Keratinocyte (primary cell): ENCODE measurements around the gene OBI1. TPM values are rescaled to one million over a fixed set of nuclear protein-coding genes. Genes with fewer than 3 reads are reported as not detected.

Experiments used
- DNase-seq: peaks from one replicate; pipeline ENCODE4 v3.0.0-alpha.2; 2011; ENCODE audit warnings: low read depth, missing footprints, low spot score
- FAIRE-seq: peaks from 2 replicates; lab custom pipeline; 2011; peaks lifted over from hg19 to GRCh38; lab: Jason Lieb, UNC
- H2AFZ ChIP-seq: 2 replicates; pipeline ENCODE4 v1.6.0; 2012; ENCODE audit warnings: low read length, control low read depth, inconsistent platforms; ENCODE audit not compliant: control insufficient read depth
- H3K27ac ChIP-seq: 2 replicates; pipeline ENCODE4 v1.5.1; 2011; ENCODE audit warnings: low read length; ENCODE audit not compliant: control insufficient read depth, insufficient read depth
- H3K27me3 ChIP-seq: 3 replicates; pipeline ENCODE4 v1.6.0; 2011; ENCODE audit warnings: low read length; ENCODE audit not compliant: control insufficient read depth, insufficient read depth; ENCODE audit errors: extremely low read depth
- H3K36me3 ChIP-seq, 2 experiments: 2 replicates in 1 of 2; 3 replicates in 1 of 2; pipeline ENCODE4 v1.5.1; 2011; ENCODE audit warnings: low read length in 2 of 2, mild to moderate bottlenecking in 1 of 2; ENCODE audit not compliant: control insufficient read depth in 2 of 2, insufficient read depth in 2 of 2; ENCODE audit errors: extremely low read depth in 1 of 2
- H3K4me1 ChIP-seq: 3 replicates; pipeline ENCODE4 v1.5.1; 2011; ENCODE audit warnings: low read length; ENCODE audit not compliant: control insufficient read depth, insufficient read depth; ENCODE audit errors: extremely low read depth
- H3K4me2 ChIP-seq: 3 replicates; pipeline ENCODE4 v1.6.0; 2011; ENCODE audit warnings: low read depth, low read length; ENCODE audit not compliant: control insufficient read depth, insufficient read depth; ENCODE audit errors: extremely low read depth
- H3K4me3 ChIP-seq, 3 experiments: fragments of 200-600 bp in 1 of 3; sonication (generic) in 1 of 3; 2 replicates in 2 of 3; 3 replicates in 1 of 3; pipeline ENCODE4 v1.5.1; 2011 to 2016; ENCODE audit warnings: low read length in 3 of 3, mild to moderate bottlenecking in 3 of 3, control low read depth in 2 of 3, inconsistent platforms in 1 of 3, low read depth in 1 of 3, mixed read lengths in 1 of 3, mixed run types in 1 of 3, moderate library complexity in 1 of 3; ENCODE audit not compliant: control insufficient read depth in 2 of 3, insufficient read depth in 2 of 3; ENCODE audit errors: extremely low read depth in 1 of 3
- H3K79me2 ChIP-seq: 2 replicates; pipeline ENCODE4 v1.6.0; 2012; ENCODE audit warnings: low read length; ENCODE audit not compliant: control insufficient read depth, insufficient read depth
- H3K9ac ChIP-seq: 3 replicates; pipeline ENCODE4 v1.6.0; 2011; ENCODE audit warnings: low read length; ENCODE audit not compliant: control insufficient read depth, insufficient read depth; ENCODE audit errors: extremely low read depth
- H3K9me1 ChIP-seq: 3 replicates; pipeline ENCODE4 v1.6.0; 2011; ENCODE audit warnings: low read length; ENCODE audit not compliant: control insufficient read depth, insufficient read depth; ENCODE audit errors: extremely low read depth
- H3K9me3 ChIP-seq: 2 replicates; pipeline ENCODE4 v1.5.1; 2012; ENCODE audit warnings: low read depth, low read length; ENCODE audit not compliant: control insufficient read depth
- H4K20me1 ChIP-seq: 3 replicates; pipeline ENCODE4 v1.6.0; 2011; ENCODE audit warnings: low read length; ENCODE audit not compliant: control insufficient read depth, insufficient read depth; ENCODE audit errors: extremely low read depth
- EZH2 ChIP-seq: IDR thresholded peaks from one replicate; pipeline ENCODE4 v1.6.1; 2012; ENCODE audit warnings: inconsistent platforms, mild to moderate bottlenecking, low read length, moderate library complexity
- dilution Hi-C: fragments of 300-500 bp; cut with MboI; formaldehyde crosslinking; loops from one replicate; pipeline ENCODE4 v1.7.0; 2020; ENCODE audit warnings: low sequenced_read_pairs; ENCODE audit not compliant: extremely low pct_ligation_motif_present
- polyA plus RNA-seq, 5 experiments: library from polyadenylated mRNA; depleted of rRNA in 3 of 5; stranded (reverse) in 3 of 5; stranded (forward) in 1 of 5; unstranded in 1 of 5; fragments of >200 nt; gene quantifications; 1 replicate in 1 of 5; 2 replicates in 3 of 5; 3 replicates in 1 of 5; pipeline versions ENCODE4 v1.2.1 to v1.2.3, GENCODE V29; 2011 to 2012; ENCODE audit warnings: missing spikeins in 2 of 5, low read depth in 1 of 5, low replicate concordance in 1 of 5
- TF ChIP-seq, protein P1 (sequence below), 3 experiments: IDR thresholded peaks in 1 of 3; conservative IDR thresholded peaks in 1 of 3; optimal IDR thresholded peaks in 1 of 3; 2 replicates in 2 of 3; 3 replicates in 1 of 3; pipeline versions ENCODE3 to v1.5.1; 2011; ENCODE audit warnings: low read length in 3 of 3, mild to moderate bottlenecking in 3 of 3, moderate library complexity in 2 of 3, control low read depth in 1 of 3, inconsistent platforms in 1 of 3; ENCODE audit not compliant: insufficient read depth in 2 of 3; ENCODE audit errors: extremely low read depth in 1 of 3

Gene OBI1
- polyA plus RNA-seq, 1 donor (not counting 4 experiments of a cell fraction or from before 2014, with no cell fraction given) = 14.4 TPM

DNA sequence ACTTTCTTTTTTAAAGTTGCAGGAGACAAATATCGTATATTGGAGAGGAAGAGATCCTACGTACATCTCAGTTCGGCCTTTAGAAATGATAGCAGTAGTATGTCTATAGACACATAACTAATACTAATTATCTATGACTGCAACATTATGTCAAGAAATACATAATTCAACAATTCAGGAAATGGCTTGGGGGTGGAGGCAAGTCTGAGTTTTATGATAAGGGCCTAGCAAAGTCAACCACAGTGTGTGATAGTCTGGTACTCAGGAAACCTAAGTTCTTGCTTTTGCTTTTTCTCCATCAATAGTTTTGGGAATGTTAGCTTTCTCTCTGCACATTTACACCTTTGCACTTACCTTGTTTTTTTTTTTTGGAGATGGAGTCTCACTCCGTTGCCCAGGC is 27.5 kb upstream of the OBI1 start:
- TF ChIP-seq, protein P1, sequence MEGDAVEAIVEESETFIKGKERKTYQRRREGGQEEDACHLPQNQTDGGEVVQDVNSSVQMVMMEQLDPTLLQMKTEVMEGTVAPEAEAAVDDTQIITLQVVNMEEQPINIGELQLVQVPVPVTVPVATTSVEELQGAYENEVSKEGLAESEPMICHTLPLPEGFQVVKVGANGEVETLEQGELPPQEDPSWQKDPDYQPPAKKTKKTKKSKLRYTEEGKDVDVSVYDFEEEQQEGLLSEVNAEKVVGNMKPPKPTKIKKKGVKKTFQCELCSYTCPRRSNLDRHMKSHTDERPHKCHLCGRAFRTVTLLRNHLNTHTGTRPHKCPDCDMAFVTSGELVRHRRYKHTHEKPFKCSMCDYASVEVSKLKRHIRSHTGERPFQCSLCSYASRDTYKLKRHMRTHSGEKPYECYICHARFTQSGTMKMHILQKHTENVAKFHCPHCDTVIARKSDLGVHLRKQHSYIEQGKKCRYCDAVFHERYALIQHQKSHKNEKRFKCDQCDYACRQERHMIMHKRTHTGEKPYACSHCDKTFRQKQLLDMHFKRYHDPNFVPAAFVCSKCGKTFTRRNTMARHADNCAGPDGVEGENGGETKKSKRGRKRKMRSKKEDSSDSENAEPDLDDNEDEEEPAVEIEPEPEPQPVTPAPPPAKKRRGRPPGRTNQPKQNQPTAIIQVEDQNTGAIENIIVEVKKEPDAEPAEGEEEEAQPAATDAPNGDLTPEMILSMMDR (optimal IDR thresholded peaks at IDR 0.05 in 1 of 3, IDR thresholded peaks at IDR 0.05 in 1 of 3, conservative IDR thresholded peaks at IDR 0.05 in 1 of 3; ENCODE audit: extremely low read depth in 1 of 3, insufficient read depth in 2 of 3, low read length in 3 of 3) = no peak
- Histone ChIP-seq H4K20me1 (no peaks in the 10 kb centered on the region), H3K9me3 (no peaks in the 10 kb centered on the region), H3K79me2 (no peaks in the 10 kb centered on the region), H2AFZ (no peak overlapping the region), H3K27me3 (no peaks in the 10 kb centered on the region), H3K4me3 (no peak overlapping the region), H3K9ac (no peak overlapping the region), H3K4me1 (no peaks in the 10 kb centered on the region), H3K4me2 (no peak overlapping the region), H3K36me3 (no peaks in the 10 kb centered on the region), H3K9me1 (no peaks in the 10 kb centered on the region), H3K27ac (no peak overlapping the region)
- dilution Hi-C loops = no loop called here
- DNase-seq = no peak
- FAIRE-seq = no peak

DNA sequence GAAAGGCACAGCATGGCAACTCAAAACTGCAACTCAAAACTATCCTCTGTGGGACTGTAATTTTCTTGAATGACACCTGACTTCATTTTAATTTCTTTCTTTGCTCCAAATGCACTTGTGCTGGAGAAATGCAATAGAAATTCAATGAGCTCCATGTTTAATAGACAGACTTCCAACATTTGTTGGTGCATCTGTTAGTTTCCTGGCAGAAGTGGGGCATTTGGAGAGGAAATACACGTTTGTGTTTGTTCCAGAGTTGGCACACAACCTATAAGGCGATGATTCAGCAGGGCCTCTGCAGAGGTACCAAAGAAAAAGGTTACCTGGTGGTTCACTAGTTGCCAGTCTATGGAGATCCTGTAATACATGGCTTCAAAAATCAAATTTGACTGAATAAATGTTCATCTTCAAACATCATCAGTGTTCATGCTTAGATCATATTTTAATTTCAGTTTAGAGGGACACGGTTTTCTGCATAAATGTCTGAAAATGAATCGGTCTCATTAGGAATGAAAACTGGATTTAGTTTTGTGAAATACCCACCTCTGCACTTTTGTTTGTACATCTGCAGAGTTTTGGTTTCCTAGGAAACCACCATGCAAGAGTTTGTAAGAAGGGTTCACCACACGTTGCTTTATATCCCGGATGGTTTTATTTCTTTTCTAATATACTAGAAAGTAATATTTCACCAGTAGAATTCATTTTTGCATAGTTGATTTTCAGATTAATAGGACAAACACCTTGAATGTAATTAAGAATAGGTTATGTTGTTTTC is 21.8 kb upstream of the OBI1 start:
- Histone ChIP-seq H3K27ac (no peak overlapping the region), H3K36me3 (no peaks in the 10 kb centered on the region), H3K4me1 (no peaks in the 10 kb centered on the region), H3K4me3 (no peak overlapping the region), H3K4me2 (no peak overlapping the region), H3K9me3 (no peaks in the 10 kb centered on the region), H2AFZ (no peak overlapping the region), H3K27me3 (peaks cover 4% of the 10 kb centered on the region), H3K9ac (no peak overlapping the region), H4K20me1 (no peaks in the 10 kb centered on the region), H3K9me1 (no peaks in the 10 kb centered on the region), H3K79me2 (no peaks in the 10 kb centered on the region)
- DNase-seq (no peak), FAIRE-seq (no peak)
- TF ChIP-seq, protein P1 (optimal IDR thresholded peaks at IDR 0.05 in 1 of 3, IDR thresholded peaks at IDR 0.05 in 1 of 3, conservative IDR thresholded peaks at IDR 0.05 in 1 of 3; ENCODE audit: extremely low read depth in 1 of 3, insufficient read depth in 2 of 3, low read length in 3 of 3) = no peak
- TF ChIP-seq EZH2 = no peak
- dilution Hi-C loops = no loop called here
